HepG2 (cell line): ENCODE data around the gene TNFAIP3. TPM values are rescaled to one million over a fixed set of nuclear protein-coding genes. Genes with fewer than 3 reads are reported as not detected.

Experiments
- ARID3A ChIP-seq: IDR thresholded peaks from 2 replicates; pipeline ENCODE4 v1.6.1; 2012; ENCODE audit warnings: low read depth, low read length, improper control_type of control experiment
- ATM ChIP-seq: fragments of 450-650 bp; IDR thresholded peaks from 2 replicates; pipeline ENCODE4 v1.7.1; 2017; ENCODE audit warnings: mild to moderate bottlenecking, borderline replicate concordance
- BCL3 ChIP-seq: sonication (generic); formaldehyde crosslinking; IDR thresholded peaks from 2 replicates; pipeline ENCODE4 v1.5.1; 2020; ENCODE audit warnings: mild to moderate bottlenecking, missing genetic modification reagents, moderate library complexity
- KLF15 ChIP-seq: sonication (generic); formaldehyde crosslinking; IDR thresholded peaks from 2 replicates; pipeline ENCODE4 v1.8.1; 2023; ENCODE audit warnings: borderline replicate concordance, mild to moderate bottlenecking, inconsistent platforms, missing genetic modification reagents, mixed read lengths
- LCORL ChIP-seq, 2 experiments: fragments of 450-650 bp in 1 of 2; sonication (generic) in 1 of 2; formaldehyde crosslinking in 1 of 2; IDR thresholded peaks; 2 replicates each; pipeline versions ENCODE4 v1.5.0 to v1.6.1; 2017 to 2020; ENCODE audit warnings: antibody characterized with exemption in 1 of 2, missing genetic modification reagents in 1 of 2
- MTF1 ChIP-seq: sonication (generic); formaldehyde crosslinking; IDR thresholded peaks from 2 replicates; pipeline ENCODE4 v1.5.0; 2020; ENCODE audit warnings: missing genetic modification reagents
- POLR2G ChIP-seq: fragments of 200-400 bp; formaldehyde crosslinking; IDR thresholded peaks from 2 replicates; pipeline ENCODE4 v1.6.1; 2018; ENCODE audit warnings: mild to moderate bottlenecking, low read depth, low read length, moderate library complexity
- SYNCRIP ChIP-seq: fragments of 200-400 bp; formaldehyde crosslinking; IDR thresholded peaks from 2 replicates; pipeline ENCODE4 v1.6.1; 2018; ENCODE audit warnings: mild to moderate bottlenecking, low read depth, low read length; ENCODE audit not compliant: insufficient read depth
- TAF1 ChIP-seq: sonication (generic); formaldehyde crosslinking; IDR thresholded peaks from 2 replicates; pipeline ENCODE4 v1.4.0; 2020; ENCODE audit warnings: missing genetic modification reagents
- ZBTB39 ChIP-seq: sonication (generic); formaldehyde crosslinking; IDR thresholded peaks from 2 replicates; pipeline ENCODE4 v1.5.0; 2020; ENCODE audit warnings: missing genetic modification reagents
- ZBTB42 ChIP-seq: sonication (generic); formaldehyde crosslinking; IDR thresholded peaks from 2 replicates; pipeline ENCODE4 v1.5.0; 2020; ENCODE audit warnings: mild to moderate bottlenecking, missing genetic modification reagents
- ZNF142 ChIP-seq: sonication (generic); formaldehyde crosslinking; IDR thresholded peaks from 2 replicates; pipeline ENCODE4 v1.4.0; 2020; ENCODE audit warnings: missing genetic modification reagents
- ZNF326 ChIP-seq: sonication (generic); formaldehyde crosslinking; IDR thresholded peaks from 2 replicates; pipeline ENCODE4 v1.4.0; 2020; ENCODE audit warnings: missing genetic modification reagents, borderline replicate concordance
- ZNF441 ChIP-seq: sonication (generic); formaldehyde crosslinking; IDR thresholded peaks from 2 replicates; pipeline ENCODE4 v1.7.0; 2021; ENCODE audit warnings: missing genetic modification reagents, borderline replicate concordance
- ZNF605 ChIP-seq: sonication (generic); formaldehyde crosslinking; IDR thresholded peaks from 2 replicates; pipeline ENCODE4 v1.8.0; 2022; ENCODE audit warnings: mild to moderate bottlenecking, missing genetic modification reagents
- polyA plus RNA-seq, 8 experiments: library from polyadenylated mRNA; depleted of rRNA in 3 of 8; stranded (reverse) in 7 of 8; unstranded in 1 of 8; fragments of >200 nt; fragmentation: Illumina TruSeq in 4 of 8; extraction: Trizol in 4 of 8; gene quantifications; 2 replicates each; pipeline versions ENCODE4 v1.2.1 to v1.2.3, GENCODE V29; 2011 to 2016; ENCODE audit warnings: low read depth in 4 of 8, missing spikeins in 1 of 8, mixed read lengths in 1 of 8; ENCODE audit not compliant: insufficient read depth in 1 of 8
- total RNA-seq, 5 experiments: library from RNA; depleted of rRNA; stranded (reverse); fragments of >200 nt; fragmentation: Illumina TruSeq; extraction: Trizol; gene quantifications; 2 replicates each; pipeline ENCODE4 v1.2.3, GENCODE V29; 2016; ENCODE audit warnings: low read depth in 1 of 5

The TNFAIP3 gene
- total and polyA plus RNA-seq, 2 of the 13 experiments (the other 11 are each of a cell fraction or from before 2014, with no cell fraction given), result 28.2 to 47.1 TPM

GRCh38 chr6:137883400-137884148 lies 16.5 kb downstream of the TNFAIP3 start (continued):
- TF ChIP-seq ARID3A (no peak), POLR2G (peak; percentile 79), BCL3 (CRISPR knock-in tag) (0 out of 2 replicates have a peak, but pooled peaks have one; percentile 32), SYNCRIP (no peak), KLF15 (CRISPR knock-in tag) (no peak), ZNF605 (CRISPR knock-in tag) (no peak), TAF1 (no peak), ATM (no peak), MTF1 (CRISPR knock-in tag) (no peak), ZNF142 (CRISPR knock-in tag) (no peak), LCORL (IDR thresholded peaks at IDR 0.05) (no peak), LCORL (CRISPR knock-in tag; IDR thresholded peaks at IDR 0.05) (no peak), ZNF441 (no peak), ZNF326 (CRISPR knock-in tag) (no peak), ZBTB42 (CRISPR knock-in tag) (no peak), ZBTB39 (CRISPR knock-in tag) (no peak)
